Transverse colon (tissue), 4 donors: ENCODE data around the gene SOX2. TPM values are rescaled to one million over a fixed set of nuclear protein-coding genes. Genes with fewer than 3 reads are reported as not detected.

Source experiments
- DNase-seq: peaks from one replicate; pipeline ENCODE4 v3.0.0-alpha.2; 2019
- H3K27ac ChIP-seq, 4 donors: fragments of 200-600 bp; sonication (generic); 2 replicates each; pipeline ENCODE4 v1.5.1; 2016 to 2018; ENCODE audit warnings: inconsistent platforms in 4 of 4
- H3K27me3 ChIP-seq: fragments of 200-600 bp; sonication (generic); 2 replicates; pipeline ENCODE4 v1.5.1; 2017; ENCODE audit warnings: inconsistent platforms
- H3K36me3 ChIP-seq, 4 donors: fragments of 200-600 bp; sonication (generic); 2 replicates each; pipeline ENCODE4 v1.5.1; 2017 to 2019; ENCODE audit warnings: inconsistent platforms in 4 of 4
- H3K4me1 ChIP-seq, 4 donors: fragments of 200-600 bp; sonication (generic); 2 replicates each; pipeline ENCODE4 v1.5.1; 2017 to 2020; ENCODE audit warnings: inconsistent platforms in 4 of 4
- H3K4me3 ChIP-seq, 4 donors: fragments of 200-600 bp; sonication (generic); 1 replicate in 1 of 4; 2 replicates in 3 of 4; pipeline versions ENCODE4 v1.5.1 to v1.6.1; 2017 to 2019; ENCODE audit warnings: inconsistent platforms in 4 of 4
- H3K9me3 ChIP-seq, 2 donors: fragments of 200-600 bp; sonication (generic); 2 replicates each; pipeline ENCODE4 v1.5.1; 2017 to 2019; ENCODE audit warnings: inconsistent platforms in 2 of 2
- CTCF ChIP-seq, 5 experiments: fragments of 200-600 bp in 3 of 5; fragments of 450-650 bp in 2 of 5; sonication (generic) in 3 of 5; IDR thresholded peaks; 1 replicate in 2 of 5; 2 replicates in 3 of 5; pipeline ENCODE4 v1.5.1; 2016 to 2017; ENCODE audit warnings: antibody characterized with exemption in 5 of 5, inconsistent platforms in 3 of 5, mild to moderate bottlenecking in 2 of 5, moderate library complexity in 1 of 5
- EP300 ChIP-seq: sonication (generic); formaldehyde crosslinking; IDR thresholded peaks from one replicate; pipeline ENCODE4 v1.6.1; 2017; ENCODE audit warnings: antibody characterized with exemption, low read depth
- POLR2A ChIP-seq: fragments of 450-650 bp; IDR thresholded peaks from one replicate; pipeline ENCODE4 v1.6.1; 2016; ENCODE audit warnings: antibody characterized with exemption, mild to moderate bottlenecking, moderate library complexity
- POLR2AphosphoS5 ChIP-seq, 3 donors: sonication (generic); formaldehyde crosslinking; IDR thresholded peaks; one replicate each; pipeline ENCODE4 v1.6.1; 2016; ENCODE audit warnings: antibody characterized with exemption in 3 of 3
- WGBS, 2 donors: methylation state at CpG; one replicate each; pipeline ENCODE4 v1.1.5; 2018; ENCODE audit warnings: low coverage in 1 of 2; 5-methylcytosine and 5-hydroxymethylcytosine counted together
- in situ Hi-C, 4 donors: fragments of 200-750 bp; cut with MboI; loops; one replicate each; pipeline versions ENCODE4 v1.15.0 to v1.15.1; 2017; ENCODE audit warnings: low sequenced_read_pairs in 3 of 4, low pct_ligation_motif_present in 1 of 4, low pct_unique_long_range_greater_than_20kb in 1 of 4
- intact Hi-C: fragments of 100-400 bp; cut with DNase I; formaldehyde crosslinking; loops from one replicate; pipeline ENCODE4 v1.15.1; 2023; ENCODE audit warnings: low total_unique reads
- total RNA-seq, 4 donors: library from RNA; depleted of rRNA; stranded (reverse); fragments of >200 nt; gene quantifications; one replicate each; pipeline ENCODE4 v1.1.0, GENCODE V29; 2016

SOX2 gene
- total RNA-seq, 4 donors from 2014 or later = 0.60 to 3.2 (median 0.82) TPM; not detected in 1

GRCh38 chr3:181752202-181752671 lies 40.5 kb downstream of the SOX2 start:
- H3K9me3 ChIP-seq = no peaks in the 10 kb centered on the region
- intact Hi-C loops = no loop called here
- H3K27ac ChIP-seq = no peak overlapping the region
- 39 to 49% methylated on average over 5 of the region's 5 CpGs for WGBS, 2 donors
- DNase-seq = no peak
- no peaks in the 10 kb centered on the region for H3K36me3 ChIP-seq
- H3K27me3 ChIP-seq = peaks cover 30% of the 10 kb centered on the region
- TF ChIP-seq EP300 = no peak
- TF ChIP-seq POLR2A = no peak
- TF ChIP-seq POLR2AphosphoS5 (IDR thresholded peaks at IDR 0.05) = no peak
- TF ChIP-seq CTCF (IDR thresholded peaks at IDR 0.05) = no peak
- no peaks in the 10 kb centered on the region for H3K4me1 ChIP-seq
- H3K4me3 ChIP-seq = no peak overlapping the region
- in situ Hi-C loops = no loop called here

- in situ Hi-C loops (no loop called here), intact Hi-C loops (no loop called here)
- Histone ChIP-seq H3K27me3 (peaks cover 30% of the 10 kb centered on the region), H3K4me1 (no peaks in the 10 kb centered on the region), H3K36me3 (no peaks in the 10 kb centered on the region), H3K4me3 (no peak overlapping the region), H3K9me3 (no peaks in the 10 kb centered on the region), H3K27ac (no peak overlapping the region)
- TF ChIP-seq POLR2AphosphoS5 (IDR thresholded peaks at IDR 0.05) = no peak
- TF ChIP-seq CTCF (IDR thresholded peaks at IDR 0.05) = no peak
- no peak for TF ChIP-seq EP300
- TF ChIP-seq POLR2A = no peak
- DNase-seq = no peak
- 76% methylated on average over 3 of the region's 3 CpGs; no CpG with 5 or more reads in 1 of the 2 donors for WGBS, 2 donors
Measured at GRCh38 chr3:181753391-181753790, 41.7 kb downstream of the SOX2 start.

- Histone ChIP-seq H3K9me3 (no peaks in the 10 kb centered on the region), H3K4me3 (no peak overlapping the region), H3K4me1 (no peaks in the 10 kb centered on the region), H3K36me3 (no peaks in the 10 kb centered on the region), H3K27ac (no peak overlapping the region), H3K27me3 (peaks cover 30% of the 10 kb centered on the region)
- TF ChIP-seq POLR2A (no peak), CTCF (IDR thresholded peaks at IDR 0.05) (no peak), POLR2AphosphoS5 (IDR thresholded peaks at IDR 0.05) (no peak), EP300 (no peak)
- in situ Hi-C loops (no loop called here), intact Hi-C loops (no loop called here)
- DNase-seq = no peak
- WGBS, 2 donors = 38 to 43% methylated on average over 3 of the region's 3 CpGs
Measured at GRCh38 chr3:181755959-181756358, 44.2 kb downstream of the SOX2 start.

- DNase-seq = no peak
- Histone ChIP-seq H3K4me1 (no peaks in the 10 kb centered on the region), H3K27me3 (peaks cover 30% of the 10 kb centered on the region), H3K27ac (no peak overlapping the region), H3K4me3 (no peak overlapping the region), H3K9me3 (no peaks in the 10 kb centered on the region), H3K36me3 (no peaks in the 10 kb centered on the region)
- intact Hi-C loops (no loop called here), in situ Hi-C loops (no loop called here)
- no peak for TF ChIP-seq POLR2A
- TF ChIP-seq POLR2AphosphoS5 (IDR thresholded peaks at IDR 0.05) = no peak
- TF ChIP-seq CTCF (IDR thresholded peaks at IDR 0.05) = no peak
- no peak for TF ChIP-seq EP300
- WGBS, 2 donors = 58 to 63% methylated on average over 1 to 3 of the region's 3 CpGs
Measured at GRCh38 chr3:181756645-181757297, 45.0 kb downstream of the SOX2 start.
